GM04503 (cell line): ENCODE results near the gene GNAI3.
A peak's percentile ranks its signal among the peaks of the same experiment; 100 is the strongest.
"Not testable (repeated sequence)": the region's sequence is repeated elsewhere in the genome, so short reads cannot be mapped to it uniquely, and the experiment has no call there.

Source experiments
- DNase-seq: peaks from one replicate; pipeline ENCODE4 v3.0.0-alpha.2; 2012; ENCODE audit warnings: low read depth

Gene GNAI3

GRCh38 chr1:109660691-109661026 is 112.2 kb downstream of the GNAI3 start:
- not testable (repeated sequence) for DNase-seq

- no peak for DNase-seq
These were observed 113.0 kb downstream of the GNAI3 start for GRCh38 chr1:109661391-109661790.

DNA sequence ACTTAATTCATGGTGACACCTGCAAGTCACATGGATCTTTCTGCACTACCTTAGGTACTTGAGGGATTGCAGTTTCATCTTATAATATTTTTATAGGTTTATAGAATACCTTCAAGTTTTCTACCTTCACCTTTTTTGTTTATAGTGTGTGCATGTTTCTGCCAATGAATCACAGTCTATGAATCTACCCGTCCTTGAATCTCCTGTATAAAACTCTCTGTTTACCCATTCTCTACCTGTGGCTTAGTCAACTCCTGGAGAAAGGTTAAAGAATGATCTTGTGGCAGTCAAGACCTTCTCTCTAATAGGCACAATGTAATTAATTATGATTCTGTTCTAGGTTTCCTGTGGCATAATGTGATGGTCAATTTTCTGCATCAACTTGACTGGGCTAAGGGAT is 116.3 kb downstream of the GNAI3 start:
- no peak for DNase-seq

DNA sequence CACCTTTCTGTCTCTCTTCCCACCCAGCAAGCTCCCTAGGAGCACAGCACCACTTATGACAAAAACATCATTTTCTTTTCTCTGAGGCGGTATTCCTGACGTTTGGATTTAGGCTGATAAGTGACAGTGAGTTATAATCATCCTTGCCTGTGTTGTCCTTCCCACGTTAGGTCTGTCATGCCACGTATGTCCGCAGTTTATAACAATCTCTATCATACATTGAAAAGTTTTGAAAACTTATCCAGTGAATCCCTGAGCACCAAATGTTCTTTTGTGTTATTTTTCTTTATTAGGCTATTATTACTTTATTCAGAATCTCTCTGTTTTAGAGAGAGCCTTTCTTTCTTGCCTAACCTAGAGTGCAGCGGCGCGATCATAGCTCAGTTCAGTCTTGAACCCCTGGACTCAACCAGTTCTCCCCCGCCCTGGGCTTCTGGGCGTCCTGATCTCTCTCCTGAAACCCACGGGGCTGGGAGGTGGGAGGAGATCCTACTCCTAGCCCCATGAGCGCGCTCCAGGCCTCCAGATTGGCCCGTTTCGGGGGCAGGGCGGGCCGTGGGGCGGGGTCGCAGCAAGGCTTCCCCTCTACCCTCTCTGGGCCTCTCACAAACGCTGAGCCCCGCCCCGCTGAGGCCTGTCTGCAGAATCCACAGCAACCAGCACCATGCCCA is 119.2 kb downstream of the GNAI3 start, which contains the start of gene GSTM2:
TSS of gene GSTM2 (plus strand) at position 606 of the 671 bp plus-strand sequence. CDS start at position 665, 59 bp downstream.
- peak; percentile 38 for DNase-seq
